GM12865 (cell line): ENCODE results near the gene CEP89.

Source experiments
- DNase-seq: peaks from one replicate; pipeline ENCODE4 v3.0.0; 2010; ENCODE audit warnings: low read depth
- H3K4me3 ChIP-seq: 2 replicates; pipeline ENCODE4 v1.5.1; 2011; ENCODE audit warnings: mild to moderate bottlenecking, low read depth, low read length, control low read depth
- CTCF ChIP-seq: IDR thresholded peaks from 2 replicates; pipeline ENCODE4 v1.5.1; 2011; ENCODE audit warnings: low read length, control low read depth, low read depth, inconsistent platforms; ENCODE audit not compliant: insufficient read depth; ENCODE audit errors: missing control alignments

Gene CEP89

GRCh38 chr19:32828643-32829344, 143.0 kb downstream of the CEP89 start:
- no peak for DNase-seq
- TF ChIP-seq CTCF: no peak
- no peak overlapping the region for H3K4me3 ChIP-seq

- no peak for TF ChIP-seq CTCF
- no peak overlapping the region for H3K4me3 ChIP-seq
- DNase-seq: no peak
Observed at GRCh38 chr19:32828139-32828538, 143.6 kb downstream of the CEP89 start.
